Mononuclear cell (primary cell): ENCODE measurements around the gene LHX4. TPM values are rescaled to one million over a fixed set of nuclear protein-coding genes. Genes with fewer than 3 reads are reported as not detected.
"Not testable (repeated sequence)": the region's sequence is repeated elsewhere in the genome, so short reads cannot be mapped to it uniquely, and the experiment has no call there.

Experiments used
- H3K27me3 ChIP-seq: 2 replicates; pipeline ENCODE4 v1.6.0; 2011; ENCODE audit warnings: low read length, control low read depth; ENCODE audit not compliant: insufficient read depth
- H3K4me1 ChIP-seq: 2 replicates; pipeline ENCODE4 v1.5.1; 2011; ENCODE audit warnings: mild to moderate bottlenecking, low read length, control low read depth; ENCODE audit not compliant: insufficient read depth
- H3K4me3 ChIP-seq: 2 replicates; pipeline ENCODE4 v1.5.1; 2011; ENCODE audit warnings: mild to moderate bottlenecking, low read length, moderate library complexity
- H3K9me3 ChIP-seq: 2 replicates; pipeline ENCODE4 v1.5.1; 2011; ENCODE audit warnings: low read depth, mild to moderate bottlenecking, control low read depth, low read length
- total RNA-seq: library from RNA; depleted of rRNA; stranded (reverse); fragments of >200 nt; gene quantifications from one replicate; pipeline ENCODE4 v1.2.3, GENCODE V29; 2012

Gene LHX4
- total RNA-seq, 1 donor, result 0.10 TPM

- Histone ChIP-seq H3K4me1 (peaks cover 17% of the 10 kb centered on the region), H3K27me3 (no peaks in the 10 kb centered on the region), H3K9me3 (no peaks in the 10 kb centered on the region), H3K4me3 (no peak overlapping the region)
Observed at GRCh38 chr1:180193141-180194047, 36.7 kb upstream of the LHX4 start.

GRCh38 chr1:180194048-180194425, 36.0 kb upstream of the LHX4 start:
- Histone ChIP-seq H3K27me3 (no peaks in the 10 kb centered on the region), H3K4me3 (no peak overlapping the region), H3K9me3 (no peaks in the 10 kb centered on the region), H3K4me1 (peaks cover 17% of the 10 kb centered on the region)

- H3K4me3 ChIP-seq, result no peak overlapping the region
- no peaks in the 10 kb centered on the region for H3K27me3 ChIP-seq
- no peaks in the 10 kb centered on the region for H3K9me3 ChIP-seq
- H3K4me1 ChIP-seq, result peaks cover 17% of the 10 kb centered on the region
Observed at GRCh38 chr1:180194546-180195207, 35.4 kb upstream of the LHX4 start.

- Histone ChIP-seq H3K4me1 (peaks cover 14% of the 10 kb centered on the region), H3K9me3 (no peaks in the 10 kb centered on the region), H3K4me3 (no peak overlapping the region), H3K27me3 (no peaks in the 10 kb centered on the region)
Observed at GRCh38 chr1:180195401-180195800, 34.7 kb upstream of the LHX4 start.

GRCh38 chr1:180195916-180196315, 34.1 kb upstream of the LHX4 start:
- peaks cover 11% of the 10 kb centered on the region for H3K4me1 ChIP-seq
- no peak overlapping the region for H3K4me3 ChIP-seq
- H3K27me3 ChIP-seq, result no peaks in the 10 kb centered on the region
- no peaks in the 10 kb centered on the region for H3K9me3 ChIP-seq

- Histone ChIP-seq H3K9me3 (no peaks in the 10 kb centered on the region), H3K27me3 (no peaks in the 10 kb centered on the region), H3K4me1 (peaks cover 5% of the 10 kb centered on the region), H3K4me3 (no peak overlapping the region)
Observed at GRCh38 chr1:180196436-180197003, 33.5 kb upstream of the LHX4 start.

GRCh38 chr1:180197231-180197630, 32.8 kb upstream of the LHX4 start:
- H3K4me3 ChIP-seq, result no peak overlapping the region
- no peaks in the 10 kb centered on the region for H3K27me3 ChIP-seq
- no peaks in the 10 kb centered on the region for H3K4me1 ChIP-seq
- H3K9me3 ChIP-seq, result no peaks in the 10 kb centered on the region

- Histone ChIP-seq H3K4me3 (no peak overlapping the region), H3K4me1 (no peaks in the 10 kb centered on the region), H3K9me3 (no peaks in the 10 kb centered on the region), H3K27me3 (no peaks in the 10 kb centered on the region)
Observed at GRCh38 chr1:180198196-180198595, 31.9 kb upstream of the LHX4 start.

GRCh38 chr1:180198611-180199010, 31.5 kb upstream of the LHX4 start:
- H3K27me3 ChIP-seq, result no peaks in the 10 kb centered on the region
- no peaks in the 10 kb centered on the region for H3K9me3 ChIP-seq
- no peaks in the 10 kb centered on the region for H3K4me1 ChIP-seq
- H3K4me3 ChIP-seq, result no peak overlapping the region

GRCh38 chr1:180199018-180199417, 31.0 kb upstream of the LHX4 start:
- H3K9me3 ChIP-seq, result no peaks in the 10 kb centered on the region
- no peaks in the 10 kb centered on the region for H3K27me3 ChIP-seq
- no peaks in the 10 kb centered on the region for H3K4me1 ChIP-seq
- no peak overlapping the region for H3K4me3 ChIP-seq

GRCh38 chr1:180201451-180202200, 28.4 kb upstream of the LHX4 start:
- no peaks in the 10 kb centered on the region for H3K9me3 ChIP-seq
- H3K4me3 ChIP-seq, result no peak overlapping the region
- no peaks in the 10 kb centered on the region for H3K4me1 ChIP-seq
- no peaks in the 10 kb centered on the region for H3K27me3 ChIP-seq

GRCh38 chr1:180202588-180202987, 27.5 kb upstream of the LHX4 start:
- not testable (repeated sequence) for H3K27me3 ChIP-seq, H3K9me3 ChIP-seq, H3K4me3 ChIP-seq, H3K4me1 ChIP-seq

GRCh38 chr1:180204231-180204630, 25.8 kb upstream of the LHX4 start:
- Histone ChIP-seq H3K4me1 (peaks cover 8% of the 10 kb centered on the region), H3K4me3 (no peak overlapping the region), H3K9me3 (no peaks in the 10 kb centered on the region), H3K27me3 (no peaks in the 10 kb centered on the region)

- H3K27me3 ChIP-seq, result no peaks in the 10 kb centered on the region
- H3K4me3 ChIP-seq, result no peak overlapping the region
- H3K9me3 ChIP-seq, result no peaks in the 10 kb centered on the region
Observed at GRCh38 chr1:180206581-180206980, 23.5 kb upstream of the LHX4 start.

GRCh38 chr1:180208264-180208663, 21.8 kb upstream of the LHX4 start:
- H3K4me1 ChIP-seq, result peaks cover 8% of the 10 kb centered on the region
- no peak overlapping the region for H3K4me3 ChIP-seq
- no peaks in the 10 kb centered on the region for H3K9me3 ChIP-seq
- H3K27me3 ChIP-seq, result no peaks in the 10 kb centered on the region

More at GRCh38 chr1:180206581-180206980, 23.5 kb upstream of the LHX4 start:
- H3K4me1 ChIP-seq, result peaks cover 8% of the 10 kb centered on the region
